AG08396 (cell line): ENCODE data around the gene CDH13.

ENCODE experiments used
- DNase-seq: peaks from one replicate; pipeline ENCODE4 v3.0.0; 2012; ENCODE audit warnings: low spot score, mixed read lengths

Gene CDH13

DNA sequence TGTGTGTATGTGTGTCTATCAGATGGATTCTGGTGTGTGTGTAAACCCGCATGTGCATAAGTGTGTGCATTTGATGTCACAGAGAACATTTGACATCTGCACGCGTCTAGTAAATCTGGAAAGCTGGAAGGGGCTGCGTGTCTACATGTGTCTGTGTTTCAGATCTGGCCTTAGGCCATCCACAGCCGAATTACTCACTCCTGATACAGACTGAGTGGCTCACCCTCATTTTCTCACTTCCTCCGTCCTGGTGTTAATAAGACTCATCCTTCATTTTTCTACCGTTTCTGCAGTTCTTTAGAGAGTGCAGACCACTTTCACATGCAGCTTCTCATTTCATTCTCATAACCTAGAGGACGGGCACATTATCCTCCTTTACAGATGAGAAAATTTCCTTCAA lies 491.6 kb downstream of the CDH13 start:
- no peak for DNase-seq

GRCh38 chr16:83125999-83126568 lies 499.3 kb downstream of the CDH13 start:
- no peak for DNase-seq

GRCh38 chr16:83128041-83128440 lies 501.3 kb downstream of the CDH13 start:
- DNase-seq = no peak

GRCh38 chr16:83130039-83130438 lies 503.3 kb downstream of the CDH13 start:
- DNase-seq = no peak

- DNase-seq = no peak
Observed at GRCh38 chr16:83134638-83135037, 507.9 kb downstream of the CDH13 start.

- no peak for DNase-seq
Observed at GRCh38 chr16:83136419-83136818, 509.6 kb downstream of the CDH13 start.

DNA sequence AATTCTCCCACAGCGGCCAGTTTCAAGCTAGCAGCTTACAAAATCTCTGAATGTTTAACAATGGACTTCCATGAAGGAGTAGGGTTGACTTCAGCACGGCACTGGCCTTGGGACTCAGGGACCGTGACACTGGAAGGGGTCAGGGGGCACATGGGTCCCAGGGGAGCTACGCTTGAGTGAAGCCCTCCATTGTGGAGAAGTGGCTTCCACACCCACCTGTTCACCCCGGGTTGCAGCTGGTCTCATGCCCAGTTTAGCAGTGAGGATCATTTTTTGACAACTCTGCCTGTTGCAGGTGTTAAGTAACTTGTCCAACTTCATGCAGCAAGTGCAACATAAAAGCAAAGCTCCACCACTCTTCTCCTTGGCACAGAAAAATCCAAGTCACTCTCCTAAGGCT lies 510.2 kb downstream of the CDH13 start:
- DNase-seq = no peak

- DNase-seq = peak; percentile 48
Observed at GRCh38 chr16:83137326-83137781, 510.6 kb downstream of the CDH13 start.

DNA sequence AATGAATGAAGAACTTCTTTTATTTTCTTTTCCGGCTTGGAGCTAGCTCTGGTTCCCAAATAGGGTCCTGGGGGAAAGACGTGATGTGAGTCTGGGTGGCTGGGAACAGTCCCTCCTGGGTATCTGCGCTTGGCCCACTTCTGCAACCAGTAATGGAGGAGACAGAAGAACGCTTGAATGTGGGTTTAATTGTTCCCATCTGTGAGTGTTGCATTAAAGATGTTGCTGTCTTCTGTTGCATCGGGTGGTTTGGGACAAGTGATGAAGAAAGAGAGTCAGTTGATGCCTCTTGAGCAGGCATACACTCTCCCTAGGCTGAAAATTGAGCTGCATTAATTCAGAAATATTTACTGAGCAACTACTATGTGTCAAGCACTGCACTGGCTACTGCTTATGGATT lies 511.1 kb downstream of the CDH13 start:
- no peak for DNase-seq

- no peak for DNase-seq
Observed at GRCh38 chr16:83138512-83138911, 511.7 kb downstream of the CDH13 start.

DNA sequence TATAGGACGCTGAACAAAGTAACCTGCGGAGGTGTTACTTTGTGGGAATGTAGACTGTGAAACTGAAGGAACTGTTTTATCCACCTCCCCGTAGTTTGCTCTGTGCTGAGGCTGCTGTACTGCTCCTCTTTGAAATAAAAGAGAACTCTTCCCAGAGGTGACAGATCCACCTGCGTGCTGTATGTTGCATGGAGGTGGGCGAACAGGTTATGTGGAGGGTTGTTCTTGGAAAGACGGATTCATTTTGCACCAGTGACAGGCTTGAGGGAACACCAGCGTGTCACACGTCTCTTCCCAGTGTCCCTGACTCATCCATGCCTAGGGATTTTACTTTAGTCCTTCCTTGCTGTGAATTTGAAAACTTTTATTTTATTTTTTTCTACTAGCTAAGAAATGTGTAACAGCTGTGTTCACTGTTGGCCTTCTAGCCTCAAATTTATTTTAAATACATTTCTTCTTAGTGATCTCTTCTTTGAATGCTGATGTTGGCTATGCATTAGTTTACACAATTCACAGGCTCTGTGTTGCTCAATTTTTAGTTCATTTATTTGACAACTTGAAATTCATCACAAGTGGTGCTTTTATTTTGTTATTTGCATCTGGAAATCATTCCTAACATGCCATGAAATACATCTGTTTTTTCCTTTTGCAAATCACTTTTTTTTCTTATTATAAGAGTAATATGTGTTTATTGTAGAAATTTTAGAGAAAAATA lies 512.4 kb downstream of the CDH13 start:
- DNase-seq = no peak

GRCh38 chr16:83143788-83144187 lies 517.0 kb downstream of the CDH13 start:
- DNase-seq = peak; percentile 10

DNA sequence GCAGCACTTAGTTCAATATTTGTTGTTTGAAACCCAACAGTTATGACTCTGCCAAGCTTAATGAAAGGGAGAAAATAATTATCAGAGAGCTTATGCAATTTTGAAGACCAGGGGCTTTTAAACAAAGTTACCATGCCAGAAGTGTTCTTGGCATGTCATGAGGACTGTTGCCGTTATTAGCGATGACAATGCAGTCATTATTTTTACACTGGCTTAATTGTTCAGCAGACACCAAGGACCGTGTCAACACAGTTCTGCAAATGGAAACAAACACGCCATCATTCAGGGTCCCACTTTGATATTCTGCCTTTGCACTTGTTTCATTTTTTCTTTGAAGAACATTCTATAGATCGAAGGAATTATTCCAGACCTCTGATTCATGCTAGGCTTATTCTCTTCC lies 518.5 kb downstream of the CDH13 start:
- DNase-seq = no peak

GRCh38 chr16:83147244-83147643 lies 520.5 kb downstream of the CDH13 start:
- no peak for DNase-seq

DNA sequence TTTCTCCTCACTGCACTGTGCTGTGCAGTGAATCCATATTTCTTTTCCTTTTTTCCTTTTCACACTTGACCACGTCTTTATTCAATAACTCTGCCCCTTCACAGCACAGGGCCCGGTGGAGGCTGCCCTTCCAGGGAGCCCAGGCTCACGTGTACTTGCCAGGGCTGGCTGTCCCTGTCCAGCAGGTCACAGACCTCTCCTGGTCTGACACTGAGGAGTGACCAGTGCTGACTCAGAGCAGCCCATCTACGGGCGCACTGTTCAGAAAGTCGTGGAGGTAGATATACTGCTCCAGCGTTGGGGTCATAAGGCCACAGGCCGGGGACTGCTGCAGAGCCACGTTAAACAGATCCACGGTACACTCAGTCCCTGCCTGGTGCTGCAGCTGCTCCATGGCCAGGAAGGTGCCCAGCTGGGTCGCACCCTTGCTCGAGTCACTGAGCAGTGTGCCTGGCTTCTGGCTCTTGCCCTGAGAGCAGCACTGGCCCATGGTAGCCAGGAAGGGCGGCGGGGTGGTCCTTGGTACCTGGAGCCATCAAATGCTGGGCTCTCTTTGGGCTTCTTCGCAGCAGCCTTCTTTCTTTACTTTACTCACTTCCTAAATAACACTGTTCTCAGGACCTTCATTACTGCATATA lies 531.7 kb downstream of the CDH13 start:
- DNase-seq = no peak

GRCh38 chr16:83159049-83159448 lies 532.3 kb downstream of the CDH13 start:
- no peak for DNase-seq

GRCh38 chr16:83160287-83161020 lies 533.7 kb downstream of the CDH13 start:
- no peak for DNase-seq

DNA sequence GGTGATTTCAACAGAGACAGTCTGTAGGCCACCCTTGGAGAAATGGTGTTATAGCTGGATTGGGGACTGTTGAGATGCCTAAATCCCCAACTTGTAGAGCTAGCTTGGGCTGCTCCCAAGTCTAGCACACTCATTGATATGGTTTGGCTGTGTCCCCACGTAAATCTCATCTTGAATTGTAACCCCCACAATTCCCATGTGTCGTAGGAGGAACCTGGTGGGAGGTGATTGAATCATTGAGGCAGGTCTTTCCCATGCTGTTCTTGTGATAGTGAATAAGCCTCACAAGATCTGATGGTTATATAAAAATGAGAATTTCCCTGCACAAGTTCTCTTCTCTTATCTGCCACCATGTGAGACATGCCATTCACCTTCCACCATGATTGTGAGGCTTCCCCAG lies 536.0 kb downstream of the CDH13 start:
- DNase-seq = no peak

DNA sequence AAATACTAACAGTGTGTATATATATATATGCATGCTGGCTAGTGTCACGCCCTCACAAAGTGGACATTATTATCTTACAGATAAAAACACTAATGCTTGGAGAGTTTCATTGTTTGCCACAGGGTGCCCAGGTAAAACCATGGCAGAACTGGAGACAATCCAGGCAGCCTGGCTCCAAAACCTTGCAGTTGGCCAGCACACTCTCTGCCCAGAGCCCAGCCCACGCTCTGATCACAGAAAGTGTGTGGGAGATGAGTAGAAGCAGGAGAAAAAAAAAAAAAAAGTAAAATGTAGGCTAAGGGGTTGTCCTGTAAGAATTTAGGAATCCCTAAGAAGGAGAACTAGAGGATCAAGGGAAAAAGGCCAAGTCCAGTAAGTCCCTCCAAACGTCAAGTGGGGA lies 538.0 kb downstream of the CDH13 start:
- no peak for DNase-seq

GRCh38 chr16:83171396-83171795 lies 544.6 kb downstream of the CDH13 start:
- DNase-seq = no peak

DNA sequence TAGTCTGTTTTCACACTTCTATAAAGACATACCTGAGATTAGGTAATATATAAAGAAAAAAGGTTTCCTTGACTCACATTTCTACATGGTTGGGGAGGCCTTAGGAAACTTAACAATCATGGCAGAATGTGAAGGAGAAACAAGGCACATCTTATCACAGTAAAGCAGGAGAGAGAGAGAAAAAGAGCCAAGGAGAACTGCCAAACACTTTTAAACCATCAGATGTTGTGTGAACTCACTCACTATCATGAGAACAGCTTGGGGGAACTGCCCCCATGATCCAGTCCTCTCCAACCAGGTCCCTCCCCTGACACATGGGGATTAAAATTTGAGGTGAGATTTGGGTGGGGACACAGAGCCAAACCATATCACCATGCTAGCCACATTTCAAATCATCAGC lies 547.9 kb downstream of the CDH13 start:
- DNase-seq = no peak

DNA sequence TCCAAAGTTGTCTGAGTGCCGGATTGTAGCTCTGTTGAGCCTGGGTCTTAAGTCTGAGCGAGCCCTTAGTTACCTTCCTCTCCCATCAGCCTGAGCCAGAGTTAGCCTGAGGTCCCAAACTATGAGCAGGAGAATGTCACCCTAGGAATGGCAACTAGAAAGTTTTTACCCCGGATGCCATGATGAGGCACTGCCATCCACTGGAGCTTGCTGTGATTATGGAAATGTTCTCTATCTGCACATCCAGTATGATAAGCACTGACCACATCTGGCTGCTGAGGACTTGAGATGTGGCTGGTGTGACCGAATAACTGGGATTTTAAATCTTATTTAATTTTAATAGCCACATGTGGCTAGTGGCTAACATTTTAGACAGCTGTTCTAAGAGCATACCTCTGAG lies 550.0 kb downstream of the CDH13 start:
- no peak for DNase-seq

GRCh38 chr16:83185902-83186301 lies 559.1 kb downstream of the CDH13 start:
- no peak for DNase-seq
